CD4-positive, alpha-beta memory T cell (primary cell): ENCODE results near the gene ARVCF. TPM values are rescaled to one million over a fixed set of nuclear protein-coding genes. Genes with fewer than 3 reads are reported as not detected.

Experiments
- CTCF ChIA-PET: fragments of 350-600 bp; sonication (Branson Sonifier 250); formaldehyde crosslinking; loops from one replicate; lab custom pipeline; 2021; ENCODE audit warnings: inconsistent platforms; ENCODE audit not compliant: partially characterized antibody; lab: Charles Lee
- POLR2A ChIA-PET: fragments of 350-600 bp; sonication (Branson Sonifier 250); formaldehyde crosslinking; loops from one replicate; lab custom pipeline; 2021; ENCODE audit not compliant: partially characterized antibody; lab: Charles Lee
- DNase-seq, 5 donors: peaks; one replicate each; pipeline versions ENCODE4 v3.0.0 to v3.0.0-alpha.2; 2020 to 2022; ENCODE audit warnings: mixed read lengths in 1 of 5
- H3K27ac ChIP-seq: one replicate; pipeline ENCODE4 v1.7.0; 2013; ENCODE audit warnings: low read depth, low read length
- H3K27me3 ChIP-seq: 2 replicates; pipeline ENCODE4 v1.7.0; 2013; ENCODE audit warnings: mild to moderate bottlenecking, low read length, moderate library complexity; ENCODE audit not compliant: insufficient read depth
- H3K36me3 ChIP-seq: 2 replicates; pipeline ENCODE4 v1.7.0; 2013; ENCODE audit warnings: mild to moderate bottlenecking, low read length, moderate library complexity; ENCODE audit not compliant: insufficient read depth
- H3K4me1 ChIP-seq: 2 replicates; pipeline ENCODE4 v1.7.0; 2013; ENCODE audit warnings: mild to moderate bottlenecking, low read length, moderate library complexity; ENCODE audit not compliant: insufficient read depth
- H3K4me3 ChIP-seq, 2 donors: one replicate each; pipeline ENCODE4 v1.7.0; 2013; ENCODE audit warnings: low read length in 2 of 2, mild to moderate bottlenecking in 1 of 2
- H3K9me3 ChIP-seq, 2 donors: one replicate each; pipeline ENCODE4 v1.7.0; 2013; ENCODE audit warnings: low read length in 2 of 2, control low read depth in 1 of 2; ENCODE audit not compliant: control insufficient read depth in 1 of 2
- H3K27ac Mint-ChIP-seq, 7 donors: one replicate each; pipeline ENCODE4 v1.8.0; 2020 to 2021; ENCODE audit warnings: mixed read lengths in 7 of 7, mild to moderate bottlenecking in 6 of 7, inconsistent platforms in 3 of 7, moderate library complexity in 3 of 7
- H3K27me3 Mint-ChIP-seq, 2 donors: one replicate each; pipeline ENCODE4 v1.8.0; 2020 to 2021; ENCODE audit warnings: mixed read lengths in 2 of 2
- H3K36me3 Mint-ChIP-seq, 2 donors: one replicate each; pipeline ENCODE4 v1.8.0; 2020 to 2021; ENCODE audit warnings: mixed read lengths in 2 of 2, inconsistent platforms in 1 of 2, mild to moderate bottlenecking in 1 of 2
- H3K4me1 Mint-ChIP-seq, 4 donors: one replicate each; pipeline ENCODE4 v1.8.0; 2020 to 2021; ENCODE audit warnings: mixed read lengths in 4 of 4, mild to moderate bottlenecking in 1 of 4
- H3K4me3 Mint-ChIP-seq, 8 donors: one replicate each; pipeline ENCODE4 v1.8.0; 2020 to 2021; ENCODE audit warnings: mixed read lengths in 8 of 8, mild to moderate bottlenecking in 7 of 8, moderate library complexity in 6 of 8, inconsistent platforms in 3 of 8
- H3K9me3 Mint-ChIP-seq, 8 donors: one replicate each; pipeline ENCODE4 v1.8.0; 2020 to 2021; ENCODE audit warnings: mixed read lengths in 8 of 8, mild to moderate bottlenecking in 5 of 8, inconsistent platforms in 3 of 8, moderate library complexity in 1 of 8
- intact Hi-C: fragments of 100-400 bp; cut with micrococcal nuclease; formaldehyde crosslinking; loops from one replicate; pipeline ENCODE4 v1.15.1; 2023
- polyA plus RNA-seq, 2 donors: library from polyadenylated mRNA; unstranded; fragments of 300-500 nt; fragmentation: Illumina TruSeq; gene quantifications; one replicate each; pipeline ENCODE4 v1.2.3, GENCODE V29; 2021
- total RNA-seq, 2 experiments: library from RNA; stranded (reverse); gene quantifications; one replicate each; pipeline ENCODE4 v1.2.3, GENCODE V29; 2021

Gene ARVCF
- total and polyA plus RNA-seq, 4 experiments from 2014 or later = 0.28 to 4.2 (median 3.5) TPM; not detected in 1

DNA sequence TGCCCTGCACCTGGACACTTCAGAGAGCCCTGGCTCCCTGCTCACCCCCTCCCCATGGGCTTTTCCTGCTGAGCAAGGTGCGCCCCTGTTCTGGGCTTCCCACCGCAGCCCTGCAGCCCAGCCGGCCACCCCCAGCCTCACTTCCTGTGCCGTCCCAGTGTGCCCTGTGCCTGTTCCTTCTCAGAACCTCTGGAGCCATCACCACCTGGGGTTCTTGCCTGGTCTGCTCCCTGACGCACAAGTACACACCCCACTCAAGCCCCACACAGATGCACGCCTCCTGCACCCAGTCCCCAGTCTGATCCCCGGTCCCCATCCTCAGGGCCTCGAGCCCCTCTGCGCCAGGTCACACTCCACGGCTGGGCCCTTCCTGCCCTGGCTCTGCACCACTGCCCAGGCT lies 39.5 kb upstream of the ARVCF start:
- peaks cover 0 to 1% (median 0%) of the 10 kb centered on the region in 8 donors for H3K9me3 Mint-ChIP-seq
- no peak overlapping the region for H3K4me3 Mint-ChIP-seq
- Histone ChIP-seq H3K27ac (no peak overlapping the region), H3K9me3 (no peaks in the 10 kb centered on the region), H3K4me3 (no peak overlapping the region), H3K27me3 (no peaks in the 10 kb centered on the region), H3K4me1 (peaks cover 5% of the 10 kb centered on the region), H3K36me3 (peaks cover 55% of the 10 kb centered on the region)
- H3K36me3 Mint-ChIP-seq = peaks cover 22 to 63% of the 10 kb centered on the region in 2 donors
- ChIA-PET POLR2A (no interaction called here), CTCF (no interaction called here)
- no peak for DNase-seq
- intact Hi-C loops = no loop called here
- no peaks in the 10 kb centered on the region for H3K27me3 Mint-ChIP-seq
- H3K27ac Mint-ChIP-seq = peak overlapping the region in 1 of 7 donors; percentile 70
- peaks cover 0 to 7% (median 2%) of the 10 kb centered on the region in 4 donors for H3K4me1 Mint-ChIP-seq

DNA sequence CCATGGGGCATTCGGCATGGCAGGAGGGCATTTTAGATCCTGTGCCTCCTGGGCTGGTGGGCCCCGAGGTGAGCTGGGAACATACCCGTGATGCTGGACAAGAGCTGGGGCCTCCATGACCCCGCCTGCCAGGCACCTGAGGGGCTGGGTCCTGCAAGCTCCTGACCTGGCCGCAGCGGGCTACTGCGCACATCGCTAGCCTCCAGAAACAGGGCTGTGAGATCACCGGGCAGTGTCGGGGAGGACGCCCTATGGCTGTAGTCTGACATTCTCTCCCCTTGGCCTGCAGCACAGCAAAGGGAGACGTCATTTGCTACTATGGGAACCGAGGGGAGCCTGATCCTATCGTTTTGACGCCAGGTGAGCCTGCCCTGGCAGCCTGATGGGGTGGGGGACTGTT lies 39.0 kb upstream of the ARVCF start:
- CTCF ChIA-PET = no interaction called here
- H3K4me1 Mint-ChIP-seq = peaks cover 0 to 7% (median 2%) of the 10 kb centered on the region in 4 donors
- peaks cover 22 to 62% of the 10 kb centered on the region in 2 donors for H3K36me3 Mint-ChIP-seq
- no peaks in the 10 kb centered on the region for H3K9me3 Mint-ChIP-seq
- no peaks in the 10 kb centered on the region for H3K9me3 ChIP-seq
- no peak overlapping the region for H3K27ac ChIP-seq
- no peak overlapping the region for H3K4me3 ChIP-seq
- H3K27ac Mint-ChIP-seq = no peak overlapping the region
- H3K27me3 Mint-ChIP-seq = no peaks in the 10 kb centered on the region
- no peaks in the 10 kb centered on the region for H3K27me3 ChIP-seq
- intact Hi-C loops = no loop called here
- H3K36me3 ChIP-seq = peaks cover 50% of the 10 kb centered on the region
- no peak overlapping the region for H3K4me3 Mint-ChIP-seq
- DNase-seq = no peak
- POLR2A ChIA-PET = no interaction called here
- H3K4me1 ChIP-seq = peaks cover 4% of the 10 kb centered on the region

DNA sequence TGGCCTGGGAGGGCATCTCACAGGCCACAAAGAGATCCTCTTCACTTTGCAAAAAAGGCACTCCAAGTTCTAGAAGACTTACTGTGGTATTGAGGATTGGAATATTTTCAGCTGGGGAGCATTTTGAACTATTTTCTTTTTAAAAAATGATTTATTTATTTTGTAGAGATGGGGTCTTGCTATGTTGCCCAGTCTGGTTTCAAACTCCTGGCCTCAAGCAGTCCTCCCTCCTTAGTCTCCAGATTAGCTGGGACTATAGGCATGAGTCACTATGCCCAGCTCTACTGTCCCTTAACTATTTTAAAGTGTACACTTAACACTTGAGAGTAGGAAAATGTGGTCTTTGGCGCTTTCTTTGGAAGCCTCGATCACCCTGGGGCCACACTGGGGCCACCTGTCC lies 38.5 kb upstream of the ARVCF start:
- H3K27ac Mint-ChIP-seq = no peak overlapping the region
- intact Hi-C loops = no loop called here
- no peak overlapping the region for H3K4me3 Mint-ChIP-seq

DNA sequence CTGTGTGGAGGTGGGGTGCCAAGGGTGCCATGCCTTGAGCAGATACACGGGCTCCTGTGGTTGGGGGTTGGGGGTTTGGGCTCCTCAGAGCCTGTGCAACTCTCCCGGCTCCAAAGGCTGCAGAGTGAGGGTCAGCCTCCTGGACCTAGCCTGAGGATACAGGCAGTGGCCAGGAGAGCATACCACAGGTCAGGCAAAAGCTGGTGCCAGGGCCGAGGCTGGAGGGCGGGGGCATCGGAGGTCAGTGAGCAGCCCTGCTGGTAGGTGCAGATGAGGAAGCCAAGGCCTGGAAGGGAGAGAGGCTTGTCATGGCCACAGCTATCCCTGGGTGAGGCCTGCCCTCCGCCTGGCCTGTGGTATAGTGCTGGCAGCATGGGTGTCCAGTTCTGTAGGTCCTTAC lies 37.9 kb upstream of the ARVCF start:
- H3K4me1 Mint-ChIP-seq = peaks cover 0 to 7% (median 3%) of the 10 kb centered on the region in 4 donors
- H3K9me3 Mint-ChIP-seq = no peaks in the 10 kb centered on the region
- CTCF ChIA-PET = no interaction called here
- H3K27ac Mint-ChIP-seq = peak overlapping the region in 1 of 7 donors; percentile 37
- DNase-seq = no peak
- intact Hi-C loops = no loop called here
- Histone ChIP-seq H3K27me3 (no peaks in the 10 kb centered on the region), H3K27ac (no peak overlapping the region), H3K9me3 (no peaks in the 10 kb centered on the region), H3K36me3 (peaks cover 46% of the 10 kb centered on the region), H3K4me1 (no peaks in the 10 kb centered on the region), H3K4me3 (no peak overlapping the region)
- POLR2A ChIA-PET = no interaction called here
- peaks cover 25 to 62% of the 10 kb centered on the region in 2 donors for H3K36me3 Mint-ChIP-seq
- no peak overlapping the region for H3K4me3 Mint-ChIP-seq
- no peaks in the 10 kb centered on the region for H3K27me3 Mint-ChIP-seq

More for the DNA sequence above, 38.5 kb upstream of the ARVCF start:
- Histone ChIP-seq H3K4me3 (no peak overlapping the region), H3K9me3 (no peaks in the 10 kb centered on the region), H3K27ac (no peak overlapping the region), H3K36me3 (peaks cover 46% of the 10 kb centered on the region), H3K4me1 (no peaks in the 10 kb centered on the region), H3K27me3 (no peaks in the 10 kb centered on the region)
- Mint-ChIP-seq H3K9me3 (no peaks in the 10 kb centered on the region), H3K4me1 (peaks cover 0 to 7% (median 2%) of the 10 kb centered on the region in 4 donors), H3K27me3 (no peaks in the 10 kb centered on the region), H3K36me3 (peaks cover 22 to 59% of the 10 kb centered on the region in 2 donors)
- ChIA-PET CTCF (no interaction called here), POLR2A (no interaction called here)
- DNase-seq = no peak

DNA sequence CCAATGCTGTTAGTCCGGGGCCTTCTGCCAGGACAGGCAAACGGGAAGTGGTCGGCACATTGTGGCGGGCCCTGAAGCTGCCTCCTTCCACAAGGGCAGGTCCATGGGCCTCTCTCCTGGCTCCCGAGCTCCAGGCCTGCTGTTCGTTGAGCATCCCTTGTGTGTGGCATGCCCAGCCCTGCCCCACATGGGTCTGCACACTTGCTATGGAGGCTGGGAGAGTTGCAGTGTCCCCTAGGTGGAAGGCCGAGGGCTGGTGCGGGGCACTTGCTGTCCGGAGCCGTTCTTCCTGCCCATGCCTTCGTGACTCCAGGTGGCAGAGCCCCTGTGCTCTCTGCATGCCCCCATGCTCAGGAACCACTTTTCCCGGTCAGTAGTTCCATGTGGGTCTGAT lies 37.4 kb upstream of the ARVCF start:
- H3K4me3 Mint-ChIP-seq = no peak overlapping the region
- no peak overlapping the region for H3K27ac Mint-ChIP-seq
- H3K4me3 ChIP-seq = no peak overlapping the region
- H3K27ac ChIP-seq = no peak overlapping the region
- peaks cover 27 to 60% of the 10 kb centered on the region in 2 donors for H3K36me3 Mint-ChIP-seq
- no peaks in the 10 kb centered on the region for H3K9me3 Mint-ChIP-seq
- H3K36me3 ChIP-seq = peaks cover 48% of the 10 kb centered on the region
- ChIA-PET CTCF (no interaction called here), POLR2A (no interaction called here)
- no peaks in the 10 kb centered on the region for H3K4me1 ChIP-seq
- H3K9me3 ChIP-seq = no peaks in the 10 kb centered on the region
- H3K27me3 Mint-ChIP-seq = no peaks in the 10 kb centered on the region
- no peaks in the 10 kb centered on the region for H3K27me3 ChIP-seq
- intact Hi-C loops = no loop called here
- H3K4me1 Mint-ChIP-seq = peaks cover 0 to 3% (median 1%) of the 10 kb centered on the region in 4 donors
- no peak for DNase-seq

DNA sequence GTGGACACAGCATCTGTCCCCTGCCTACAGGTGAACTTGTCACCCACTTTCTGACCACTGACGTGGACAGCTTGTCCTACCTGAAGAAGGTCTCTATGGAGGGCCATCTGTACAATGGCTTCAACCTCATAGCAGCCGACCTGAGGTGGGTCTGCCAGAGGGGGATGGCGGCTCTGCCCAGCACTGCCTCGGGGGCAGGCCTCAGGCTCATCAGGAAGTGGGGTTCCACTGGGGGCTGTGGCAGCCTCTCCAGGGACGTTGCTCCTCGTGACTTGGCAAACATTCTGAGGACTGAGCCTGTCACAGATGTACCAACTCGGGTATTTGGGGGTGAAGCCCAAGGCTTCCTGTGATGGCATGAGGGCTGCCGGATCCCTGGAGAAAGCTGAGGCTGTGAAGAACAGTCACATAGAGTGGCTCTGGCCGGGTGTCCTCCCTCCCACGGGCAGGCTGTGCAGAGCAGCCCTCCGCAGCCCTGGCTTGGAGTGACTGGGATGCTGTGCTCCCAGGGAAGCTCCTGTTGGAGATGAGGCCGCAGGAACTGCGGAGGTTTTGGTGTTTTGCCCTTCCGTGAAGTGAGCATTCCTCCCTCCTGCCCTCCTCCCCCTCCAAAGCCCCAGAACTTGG lies 36.9 kb upstream of the ARVCF start:
- no peak overlapping the region for H3K27ac Mint-ChIP-seq
- ChIA-PET CTCF (no interaction called here), POLR2A (no interaction called here)
- intact Hi-C loops = no loop called here
- Histone ChIP-seq H3K4me1 (no peaks in the 10 kb centered on the region), H3K36me3 (peaks cover 53% of the 10 kb centered on the region), H3K27me3 (no peaks in the 10 kb centered on the region), H3K27ac (no peak overlapping the region), H3K4me3 (no peak overlapping the region), H3K9me3 (no peaks in the 10 kb centered on the region)
- no peaks in the 10 kb centered on the region for H3K27me3 Mint-ChIP-seq
- H3K36me3 Mint-ChIP-seq = peaks cover 28 to 60% of the 10 kb centered on the region in 2 donors
- no peaks in the 10 kb centered on the region for H3K9me3 Mint-ChIP-seq
- no peak for DNase-seq
- peaks cover 0 to 1% (median 0%) of the 10 kb centered on the region in 4 donors for H3K4me1 Mint-ChIP-seq
- H3K4me3 Mint-ChIP-seq = no peak overlapping the region

DNA sequence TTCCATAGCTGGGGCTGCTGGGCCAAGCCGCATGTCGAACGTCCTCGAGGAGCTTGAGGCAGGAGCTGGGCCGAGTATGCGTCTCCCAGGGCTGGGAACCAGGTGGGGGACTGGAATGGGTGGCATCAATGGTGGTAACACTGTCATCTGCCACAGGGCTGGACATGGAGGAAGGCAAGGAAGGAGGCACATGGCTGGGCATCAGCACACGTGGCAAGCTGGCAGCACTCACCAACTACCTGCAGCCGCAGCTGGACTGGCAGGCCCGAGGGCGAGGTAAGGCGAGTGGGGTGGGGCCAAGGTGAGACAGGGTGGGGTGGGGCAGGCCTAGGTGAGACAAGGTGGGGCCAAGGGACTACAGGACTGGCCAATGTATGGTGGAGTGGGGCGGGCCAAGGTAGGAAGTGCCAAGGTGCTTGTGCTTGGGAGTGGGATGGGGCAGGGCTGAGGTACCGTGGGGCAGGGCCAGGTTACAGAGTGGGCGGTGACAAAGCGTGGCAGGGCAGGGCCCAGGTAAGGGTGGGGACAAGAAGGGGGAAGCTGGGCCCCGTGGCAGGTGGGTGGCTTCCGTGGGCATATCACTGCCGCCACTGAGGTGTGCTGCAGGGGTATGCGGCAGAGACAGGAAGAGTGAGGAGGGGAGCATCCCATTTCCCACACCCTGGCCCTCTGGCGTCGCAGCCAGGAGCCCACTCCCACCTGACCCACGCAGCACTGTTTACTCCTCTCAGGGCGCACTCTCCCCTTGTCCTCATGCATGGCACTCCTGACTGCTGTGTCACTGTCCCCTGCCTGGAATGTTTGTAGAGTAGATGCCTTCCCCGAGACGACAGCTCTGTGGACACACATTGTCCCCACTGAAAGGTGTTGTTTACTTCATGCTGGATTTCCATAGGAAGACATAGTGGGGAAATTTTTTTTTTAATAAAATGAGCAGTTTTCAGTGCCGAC lies 36.0 kb upstream of the ARVCF start:
- H3K4me1 Mint-ChIP-seq = peaks cover 0 to 3% (median 1%) of the 10 kb centered on the region in 4 donors
- Histone ChIP-seq H3K27ac (no peak overlapping the region), H3K9me3 (no peaks in the 10 kb centered on the region), H3K4me1 (no peaks in the 10 kb centered on the region), H3K36me3 (peaks cover 55% of the 10 kb centered on the region), H3K4me3 (no peak overlapping the region), H3K27me3 (no peaks in the 10 kb centered on the region)
- no peak overlapping the region for H3K4me3 Mint-ChIP-seq
- H3K9me3 Mint-ChIP-seq = peaks cover 0 to 3% (median 0%) of the 10 kb centered on the region in 8 donors
- no peak for DNase-seq
- intact Hi-C loops = no loop called here
- no peaks in the 10 kb centered on the region for H3K27me3 Mint-ChIP-seq
- CTCF ChIA-PET = no interaction called here
- H3K27ac Mint-ChIP-seq = no peak overlapping the region
- H3K36me3 Mint-ChIP-seq = peaks cover 29 to 59% of the 10 kb centered on the region in 2 donors
- POLR2A ChIA-PET = no interaction called here
